HepG2 (cell line): Measurements from ENCODE around the gene KRT24. TPM values are rescaled to one million over a fixed set of nuclear protein-coding genes. Genes with fewer than 3 reads are reported as not detected.

ENCODE experiments used
- ATAC-seq: fragments of 200-7000 bp; cut with Tn5 transposase; 3 replicates; pipeline ENCODE4 v1.9.1; 2020; ENCODE audit warnings: mild to moderate bottlenecking, moderate library complexity
- BruUV-seq: library from RNA; stranded (reverse); fragments of 400-500 nt; replicated peaks from 2 replicates; lab custom pipeline; 2021; lab: Mats Ljungman, UMichigan
- CTCF ChIA-PET: fragments of 300-600 bp; formaldehyde crosslinking; extraction: SDS; loops from one replicate; lab custom pipeline; 2021; ENCODE audit warnings: low total read pairs, inconsistent platforms, low intra/inter-chr PET ratio; lab: Yijun Ruan, JAX
- POLR2A ChIA-PET: fragments of 350-600 bp; sonication (Branson Sonifier 250); formaldehyde crosslinking; loops from one replicate; lab custom pipeline; 2020; ENCODE audit warnings: antibody characterized with exemption, inconsistent platforms; lab: Yijun Ruan, JAX
- DNase-seq: peaks from one replicate; pipeline ENCODE4 v3.0.0-alpha.2; 2015; ENCODE audit warnings: low spot score
- FAIRE-seq: peaks from 3 replicates; lab custom pipeline; 2011; peaks lifted over from hg19 to GRCh38; lab: Jason Lieb, UNC
- H2AFZ ChIP-seq: one replicate; pipeline ENCODE4 v1.6.1; 2011; ENCODE audit warnings: low read length, inconsistent platforms
- H3K27ac ChIP-seq: fragments of 300-600 bp; 3 replicates; pipeline ENCODE4 v1.8.0; 2011; ENCODE audit warnings: mixed run types, mild to moderate bottlenecking, mixed read lengths, low read length, inconsistent platforms; ENCODE audit not compliant: insufficient read depth; ENCODE audit errors: extremely low read length
- H3K27me3 ChIP-seq, 2 experiments: fragments of 200-600 bp in 1 of 2; 2 replicates in 1 of 2; 3 replicates in 1 of 2; pipeline versions ENCODE4 v1.6.0 to v1.8.0; 2011; ENCODE audit warnings: low read length in 2 of 2, mild to moderate bottlenecking in 2 of 2, moderate library complexity in 2 of 2, inconsistent platforms in 1 of 2; ENCODE audit not compliant: insufficient read depth in 2 of 2, control insufficient read depth in 1 of 2
- H3K36me3 ChIP-seq, 2 experiments: fragments of 200-600 bp in 1 of 2; replicated peaks in 1 of 2; 2 replicates in 1 of 2; 3 replicates in 1 of 2; pipeline versions ENCODE4 v1.5.1 to v1.8.0; 2011; ENCODE audit warnings: low read length in 2 of 2, inconsistent platforms in 1 of 2; ENCODE audit not compliant: insufficient read depth in 2 of 2, control insufficient read depth in 1 of 2
- H3K4me1 ChIP-seq: 2 replicates; pipeline ENCODE4 v1.5.1; 2012; ENCODE audit warnings: low read length, inconsistent platforms; ENCODE audit not compliant: insufficient read depth
- H3K4me2 ChIP-seq: 2 replicates; pipeline ENCODE4 v1.6.0; 2011; ENCODE audit warnings: low read depth, low read length, inconsistent platforms
- H3K4me3 ChIP-seq, 3 experiments: fragments of 200-600 bp in 1 of 3; sonication (generic), shearing (Covaris generic) in 1 of 3; replicated peaks in 1 of 3; 2 replicates each; pipeline ENCODE4 v1.5.1; 2011 to 2016; ENCODE audit warnings: low read length in 3 of 3, inconsistent platforms in 2 of 3, low read depth in 2 of 3, mild to moderate bottlenecking in 2 of 3, control low read depth in 1 of 3, mixed read lengths in 1 of 3; ENCODE audit not compliant: insufficient read depth in 1 of 3
- H3K79me2 ChIP-seq: one replicate; pipeline ENCODE4 v1.6.1; 2011; ENCODE audit warnings: low read length, inconsistent platforms; ENCODE audit not compliant: insufficient read depth
- H3K9ac ChIP-seq: 2 replicates; pipeline ENCODE4 v1.6.0; 2011; ENCODE audit warnings: mild to moderate bottlenecking, low read depth, low read length, inconsistent platforms; ENCODE audit not compliant: insufficient read depth
- H3K9me3 ChIP-seq: 2 replicates; pipeline ENCODE4 v1.5.1; 2012; ENCODE audit warnings: mild to moderate bottlenecking, low read length
- H4K20me1 ChIP-seq: 2 replicates; pipeline ENCODE4 v1.6.0; 2011; ENCODE audit warnings: inconsistent platforms, mild to moderate bottlenecking, low read length, moderate library complexity; ENCODE audit not compliant: insufficient read depth
- ARNT ChIP-seq: fragments of 450-650 bp; IDR thresholded peaks from 2 replicates; pipeline ENCODE4 v1.6.1; 2017
- CBX5 ChIP-seq: sonication (generic); formaldehyde crosslinking; IDR thresholded peaks from 2 replicates; pipeline ENCODE4 v1.4.0; 2020; ENCODE audit warnings: missing genetic modification reagents, borderline replicate concordance
- CHD4 ChIP-seq: fragments of 200-600 bp; sonication (generic); IDR thresholded peaks from 2 replicates; pipeline ENCODE4 v1.7.0; 2017; ENCODE audit warnings: mild to moderate bottlenecking, low read length, borderline replicate concordance
- ETS1 ChIP-seq: sonication (generic); formaldehyde crosslinking; IDR thresholded peaks from 2 replicates; pipeline ENCODE4 v1.4.0; 2020; ENCODE audit warnings: missing genetic modification reagents
- GTF3A ChIP-seq: sonication (generic); formaldehyde crosslinking; conservative IDR thresholded peaks from 2 replicates; pipeline ENCODE4 v1.4.0; 2020; ENCODE audit warnings: mild to moderate bottlenecking, missing genetic modification reagents
- HNF1B ChIP-seq: sonication (generic); formaldehyde crosslinking; IDR thresholded peaks from 2 replicates; pipeline ENCODE4 v1.5.1; 2020; ENCODE audit warnings: mild to moderate bottlenecking, moderate library complexity, missing genetic modification reagents
- SP5 ChIP-seq: IDR thresholded peaks from 2 replicates; pipeline ENCODE4 v1.6.1; 2016; ENCODE audit warnings: low read depth, borderline replicate concordance
- SUZ12 ChIP-seq: fragments of 150-350 bp; IDR thresholded peaks from 2 replicates; pipeline ENCODE4 v1.6.1; 2014; ENCODE audit warnings: low read depth, low read length
- ZBTB3 ChIP-seq: sonication (generic); formaldehyde crosslinking; IDR thresholded peaks from 2 replicates; pipeline ENCODE4 v1.4.0; 2020; ENCODE audit warnings: low read depth, mild to moderate bottlenecking, moderate library complexity, missing genetic modification reagents, borderline replicate concordance
- ZFP82 ChIP-seq: sonication (generic); formaldehyde crosslinking; IDR thresholded peaks from 2 replicates; pipeline ENCODE4 v1.5.1; 2020; ENCODE audit warnings: mild to moderate bottlenecking, missing genetic modification reagents, borderline replicate concordance
- ZFP91 ChIP-seq: sonication (generic); formaldehyde crosslinking; IDR thresholded peaks from 2 replicates; pipeline ENCODE4 v1.9.0; 2022; ENCODE audit warnings: missing genetic modification reagents, mild to moderate bottlenecking, borderline replicate concordance
- ZNF225 ChIP-seq: sonication (generic); formaldehyde crosslinking; IDR thresholded peaks from 2 replicates; pipeline ENCODE4 v1.4.0; 2020; ENCODE audit warnings: mild to moderate bottlenecking, missing genetic modification reagents
- ZNF280B ChIP-seq: sonication (generic); formaldehyde crosslinking; IDR thresholded peaks from 2 replicates; pipeline ENCODE4 v1.5.0; 2020; ENCODE audit warnings: missing genetic modification reagents, mild to moderate bottlenecking, borderline replicate concordance
- ZNF775 ChIP-seq: sonication (generic); formaldehyde crosslinking; IDR thresholded peaks from 2 replicates; pipeline ENCODE4 v1.4.0; 2020; ENCODE audit warnings: missing genetic modification reagents, mild to moderate bottlenecking, moderate library complexity, borderline replicate concordance
- ZNF780A ChIP-seq: sonication (generic); formaldehyde crosslinking; IDR thresholded peaks from 2 replicates; pipeline ENCODE4 v1.8.0; 2022; ENCODE audit warnings: mild to moderate bottlenecking, missing genetic modification reagents, moderate library complexity
- WGBS: methylation state at CpG from one replicate; pipeline ENCODE4 v1.1.6; 2017; ENCODE audit warnings: low lambda C conversion rate; 5-methylcytosine and 5-hydroxymethylcytosine counted together
- in situ Hi-C: cut with HindIII; loops from 2 replicates; pipeline ENCODE4 v1.10.0; 2017; ENCODE audit warnings: low pct_unique_long_range_greater_than_20kb; ENCODE audit not compliant: extremely low pct_ligation_motif_present
- intact Hi-C: fragments of 100-400 bp; cut with micrococcal nuclease; formaldehyde crosslinking; loops from one replicate; pipeline ENCODE4 v1.10.0; 2022; ENCODE audit not compliant: unreplicated experiment
- polyA plus RNA-seq, 8 experiments: library from polyadenylated mRNA; depleted of rRNA in 3 of 8; stranded (reverse) in 7 of 8; unstranded in 1 of 8; fragments of >200 nt; fragmentation: Illumina TruSeq in 4 of 8; extraction: Trizol in 4 of 8; gene quantifications; 2 replicates each; pipeline versions ENCODE4 v1.2.1 to v1.2.3, GENCODE V29; 2011 to 2016; ENCODE audit warnings: low read depth in 4 of 8, missing spikeins in 1 of 8, mixed read lengths in 1 of 8; ENCODE audit not compliant: insufficient read depth in 1 of 8
- total RNA-seq, 5 experiments: library from RNA; depleted of rRNA; stranded (reverse); fragments of >200 nt; fragmentation: Illumina TruSeq; extraction: Trizol; gene quantifications; 2 replicates each; pipeline ENCODE4 v1.2.3, GENCODE V29; 2016; ENCODE audit warnings: low read depth in 1 of 5

Gene KRT24
- total and polyA plus RNA-seq, 2 of the 13 experiments (the other 11 are each of a cell fraction or from before 2014, with no cell fraction given) = not detected

GRCh38 chr17:40720899-40721298 is 17.3 kb upstream of the KRT24 start (continued):
- no peak for TF ChIP-seq HNF1B (CRISPR knock-in tag)
- TF ChIP-seq ZBTB3 (CRISPR knock-in tag) = no peak
- no peak for TF ChIP-seq SP5
- TF ChIP-seq ZNF280B (CRISPR knock-in tag) = no peak
- TF ChIP-seq ZNF775 = no peak
- no peak for TF ChIP-seq CHD4
- TF ChIP-seq GTF3A = no peak
- TF ChIP-seq ETS1 = no peak
- no peak for TF ChIP-seq ZNF225

- no peak overlapping the region for H3K27ac ChIP-seq
- no peak overlapping the region for H3K4me2 ChIP-seq
- in situ Hi-C loops = no loop called here
- peaks cover 0 to 15% of the 10 kb centered on the region in 2 experiments; a peak in 4 of 5 replicates for H3K27me3 ChIP-seq
- ChIA-PET CTCF (no interaction called here), POLR2A (no interaction called here)
- H3K36me3 ChIP-seq = no peaks in the 10 kb centered on the region
- ATAC-seq (no peak), FAIRE-seq (no peak), DNase-seq (no peak)
- intact Hi-C loops = no loop called here
- 23% methylated on average over 8 of the region's 8 CpGs for WGBS
- no peak overlapping the region for H3K4me3 ChIP-seq
- BruUV-seq = no TSS peak
- H3K4me1 ChIP-seq = no peaks in the 10 kb centered on the region
- no peak overlapping the region for H2AFZ ChIP-seq
- no peak overlapping the region for H3K9ac ChIP-seq
- no peak for TF ChIP-seq ZNF780A (CRISPR knock-in tag)
- no peak for TF ChIP-seq ZFP91
- TF ChIP-seq CBX5 (CRISPR knock-in tag) = no peak
- no peak for TF ChIP-seq ARNT
- no peak for TF ChIP-seq ZFP82 (CRISPR knock-in tag)
- TF ChIP-seq SUZ12 = no peak
- H3K79me2 ChIP-seq = no peaks in the 10 kb centered on the region
- no peaks in the 10 kb centered on the region for H4K20me1 ChIP-seq
- no peaks in the 10 kb centered on the region for H3K9me3 ChIP-seq
These were observed 15.4 kb upstream of the KRT24 start for GRCh38 chr17:40718930-40719329.
